T-helper 22 cell (primary cell): Measurements from ENCODE around the gene MYO5B.

Experiments used
- DNase-seq: peaks from one replicate; pipeline ENCODE4 v3.0.0-alpha.2; 2020; ENCODE audit warnings: low read depth

The MYO5B gene

DNA sequence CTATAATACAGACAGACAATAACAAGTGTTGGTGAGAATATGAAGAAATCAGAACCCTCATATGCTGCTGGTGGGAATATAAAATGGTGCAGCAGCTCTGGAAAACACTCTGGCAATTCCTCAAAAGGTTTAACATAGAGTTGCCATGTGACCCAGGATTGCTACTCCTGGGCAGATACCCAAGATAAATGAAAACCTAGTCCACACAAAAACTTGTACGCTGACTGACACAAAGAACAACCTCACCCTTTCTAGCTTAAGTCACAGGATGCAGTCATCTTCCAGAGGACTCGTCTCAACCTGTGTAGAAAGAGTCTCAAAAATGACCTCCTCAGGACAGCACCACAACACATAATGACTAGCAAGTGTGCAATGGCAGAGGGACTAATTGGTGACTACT lies 310.0 kb downstream of the MYO5B start:
- no peak for DNase-seq

DNA sequence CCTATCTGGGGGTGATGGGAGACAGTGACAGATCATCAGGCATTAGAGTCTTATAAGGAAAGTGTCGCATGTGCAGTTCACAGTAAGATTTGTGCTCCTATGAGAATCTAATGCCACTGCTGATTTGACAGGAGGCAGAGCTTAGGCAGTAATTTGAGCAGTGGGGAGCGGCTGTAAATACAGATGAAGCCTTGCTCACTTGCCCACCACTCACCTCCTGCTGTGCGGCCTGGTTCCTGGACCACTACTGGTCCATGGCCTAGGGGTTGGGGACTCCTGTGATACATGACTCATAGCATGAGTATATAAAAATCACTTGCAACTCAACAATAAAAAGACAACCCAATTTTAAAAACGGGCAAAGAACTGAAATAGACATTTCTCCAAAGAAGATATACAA lies 310.5 kb downstream of the MYO5B start:
- no peak for DNase-seq

DNA sequence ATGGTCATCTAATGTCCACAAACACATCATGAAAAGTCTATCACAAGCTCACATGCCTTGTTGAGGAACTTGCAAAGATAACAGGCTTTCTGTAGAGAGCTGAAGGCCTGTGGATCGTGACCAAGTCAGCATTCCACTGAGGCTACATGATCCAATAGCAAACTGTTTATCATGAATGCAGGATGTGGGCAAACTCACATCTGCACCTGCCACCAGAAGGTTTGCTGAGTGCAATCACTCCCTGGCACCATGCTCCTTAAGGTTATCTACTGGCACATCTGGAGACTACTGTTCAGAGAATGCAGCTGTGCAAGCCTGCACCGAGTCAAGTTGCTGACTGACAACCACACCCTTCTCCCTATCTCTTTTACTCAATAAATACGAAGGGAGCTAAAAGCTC lies 314.3 kb downstream of the MYO5B start:
- DNase-seq: no peak

DNA sequence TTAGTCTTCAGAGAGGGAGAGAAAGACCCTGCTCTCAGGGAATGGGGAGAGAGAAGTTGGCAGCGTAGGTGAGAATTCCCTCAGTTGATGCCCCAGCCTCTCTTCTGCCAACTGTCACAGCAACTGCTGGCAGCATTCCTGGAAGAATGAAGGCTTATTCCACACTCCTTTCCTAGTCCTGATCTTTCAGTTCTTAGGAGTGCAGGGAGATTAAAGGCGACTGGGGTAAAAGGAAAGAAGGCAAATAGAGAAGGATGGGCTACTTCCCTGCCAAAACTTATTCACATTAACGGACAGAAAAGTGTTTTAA lies 315.7 kb downstream of the MYO5B start:
- DNase-seq: no peak

DNA sequence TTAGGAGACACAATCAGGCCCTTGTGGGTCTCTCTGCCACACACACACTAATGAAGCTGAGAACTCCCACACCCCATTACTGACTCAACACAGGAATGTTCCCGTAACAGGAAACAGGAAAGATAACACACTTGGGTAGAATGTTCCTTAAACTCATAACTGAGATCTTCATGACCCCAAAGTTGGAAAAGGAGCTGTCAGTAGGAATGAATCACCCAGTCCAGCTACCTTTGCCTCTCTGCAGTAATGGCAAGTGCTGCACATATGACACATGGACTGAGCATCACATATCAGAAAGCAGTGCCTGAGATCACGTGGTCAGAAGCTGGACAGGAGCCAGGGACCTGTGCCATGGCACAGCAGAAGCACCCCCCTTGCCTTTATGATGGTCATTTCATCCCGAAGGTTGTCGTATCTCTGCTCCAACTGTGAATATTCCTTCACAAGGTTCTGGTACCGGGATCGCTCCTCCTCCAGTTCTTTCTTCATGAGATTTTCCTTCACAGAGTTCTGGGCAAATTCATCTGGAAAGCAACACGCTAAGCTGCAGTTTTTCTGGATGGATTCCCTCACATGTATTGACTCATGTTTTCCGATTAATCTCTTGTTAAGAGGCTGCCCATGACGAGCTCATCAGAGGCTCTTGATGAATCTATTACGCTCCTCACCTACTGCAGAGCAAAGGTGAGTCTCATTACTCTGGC lies 316.2 kb downstream of the MYO5B start:
- no peak for DNase-seq

DNA sequence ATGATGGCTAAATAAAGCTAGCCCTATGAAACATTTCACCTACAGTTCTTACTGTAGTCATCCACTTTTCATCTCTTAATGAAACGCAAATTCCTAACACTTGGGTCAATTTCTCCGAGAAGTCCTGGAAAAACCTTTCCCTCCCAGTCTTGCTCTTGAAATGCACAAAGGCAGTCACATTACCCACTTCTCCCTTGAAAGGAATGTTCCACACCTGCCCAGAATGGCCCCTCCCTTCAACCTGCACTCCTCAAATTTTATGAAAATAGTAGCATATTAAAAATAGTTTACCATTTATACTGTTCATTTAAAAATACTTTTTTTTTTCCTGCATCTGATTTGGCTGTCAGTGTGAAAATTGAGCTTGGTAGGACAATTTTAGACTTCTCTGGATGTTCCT lies 316.9 kb downstream of the MYO5B start:
- no peak for DNase-seq

DNA sequence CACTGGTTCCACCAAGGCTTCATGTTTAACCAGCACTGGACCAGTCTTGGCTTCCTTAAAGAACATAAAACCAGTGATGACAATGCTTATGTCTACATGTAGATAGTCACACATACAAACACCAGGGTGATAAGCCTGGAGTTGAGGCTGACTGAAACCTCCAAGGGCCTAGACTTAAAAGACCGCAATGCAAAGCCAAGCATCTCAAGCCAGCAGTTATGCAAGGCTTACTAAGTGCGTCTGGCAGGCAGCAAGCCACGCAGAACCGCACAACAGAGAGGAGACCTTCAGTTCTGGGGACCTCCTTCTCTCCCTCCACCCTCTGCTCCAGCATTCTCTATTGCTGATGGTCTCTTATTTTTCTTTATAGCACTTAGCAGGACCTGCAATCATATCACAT lies 318.4 kb downstream of the MYO5B start:
- DNase-seq: no peak

DNA sequence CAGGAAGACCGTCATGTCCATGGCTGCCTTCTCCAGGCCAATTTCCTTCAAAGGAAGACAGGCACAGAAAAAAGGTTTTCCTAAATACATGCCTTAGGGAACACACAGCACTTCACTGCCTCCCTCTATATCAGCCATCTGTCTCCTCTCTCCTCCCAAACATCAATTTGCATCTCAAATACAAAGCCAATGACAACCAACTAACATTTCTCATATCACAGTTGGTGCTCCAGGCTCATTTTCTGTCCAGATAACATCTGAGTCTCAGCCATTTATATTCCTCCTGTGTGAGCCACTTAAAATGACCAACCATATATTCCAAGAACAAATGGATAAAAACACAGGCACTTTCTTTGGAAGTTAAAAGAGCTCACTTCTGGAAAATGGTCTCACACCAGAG lies 319.2 kb downstream of the MYO5B start:
- DNase-seq: no peak

DNA sequence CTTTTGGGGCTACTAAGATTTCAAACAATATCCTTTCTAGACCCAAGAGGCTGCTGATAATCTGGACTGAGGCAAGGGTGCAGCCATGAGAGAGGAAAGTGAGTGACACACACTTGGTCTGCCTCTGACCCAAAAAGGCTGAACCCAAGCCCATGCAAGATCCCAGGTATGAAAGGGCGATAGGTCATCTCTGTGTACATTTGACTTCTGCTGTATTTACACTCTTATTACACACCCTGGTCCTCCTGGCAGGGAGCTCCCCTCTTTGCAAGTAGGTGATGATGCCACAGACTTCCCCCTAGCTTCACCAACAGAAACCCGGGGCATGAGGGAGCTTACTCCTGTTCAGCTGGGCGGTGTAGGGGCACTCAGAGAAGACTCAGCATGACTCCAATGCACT lies 319.8 kb downstream of the MYO5B start:
- no peak for DNase-seq

DNA sequence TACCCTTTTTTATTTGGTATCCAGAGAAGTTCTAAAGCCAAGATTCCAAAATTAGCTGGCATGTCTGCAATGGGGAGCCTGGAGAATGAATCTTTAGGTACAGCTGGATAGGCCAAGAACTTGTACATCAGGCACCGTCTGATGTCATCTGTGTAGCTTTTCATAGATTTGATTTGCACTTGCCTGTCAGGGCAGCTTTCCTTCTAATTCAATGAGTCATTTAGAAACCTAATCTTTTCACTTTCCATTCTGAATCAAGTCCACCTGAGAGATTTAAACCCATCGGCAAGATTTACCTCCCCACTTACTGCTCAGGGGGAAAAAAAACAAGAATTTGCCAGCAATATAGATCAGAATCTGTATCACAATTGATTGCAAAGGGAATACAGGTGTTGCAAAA lies 320.7 kb downstream of the MYO5B start:
- no peak for DNase-seq

DNA sequence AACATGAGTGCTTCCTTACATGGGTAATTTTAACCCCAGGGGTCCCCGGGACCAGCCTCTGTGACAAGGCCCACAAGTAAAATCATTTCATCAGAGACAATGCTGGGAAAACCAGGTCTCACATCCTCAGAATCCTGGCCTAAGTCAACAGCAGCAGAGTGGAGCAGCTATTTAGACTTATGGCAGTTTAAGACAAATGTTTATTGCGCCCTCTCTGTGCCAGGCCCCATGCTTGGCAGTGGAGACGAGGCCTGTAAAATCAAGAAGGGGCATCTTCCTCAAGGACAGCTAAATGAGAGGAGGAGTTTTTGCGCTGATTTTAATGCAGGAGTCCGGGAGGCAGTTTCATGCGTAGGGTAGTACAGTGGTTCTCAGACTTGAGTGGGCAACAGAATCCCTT lies 325.6 kb downstream of the MYO5B start:
- DNase-seq: no peak

DNA sequence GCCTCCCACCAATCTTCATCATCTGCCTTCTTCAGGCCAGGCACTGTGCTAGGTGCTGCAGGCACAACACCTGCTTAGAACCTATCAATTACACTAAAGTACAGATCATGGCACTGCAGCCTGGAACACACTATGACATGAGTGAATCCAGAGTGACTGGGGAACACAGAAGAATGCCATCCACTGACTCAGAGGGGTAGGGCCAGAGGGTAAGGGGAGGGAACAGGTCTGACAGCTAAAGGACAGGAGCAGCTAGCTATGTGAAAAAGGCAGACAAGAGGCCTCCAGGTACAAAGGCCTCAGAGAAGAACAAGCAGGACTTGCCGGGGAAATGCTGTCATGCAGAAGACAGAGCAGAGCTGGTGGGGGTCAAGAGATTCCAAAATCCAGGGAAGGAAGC lies 328.3 kb downstream of the MYO5B start:
- no peak for DNase-seq

DNA sequence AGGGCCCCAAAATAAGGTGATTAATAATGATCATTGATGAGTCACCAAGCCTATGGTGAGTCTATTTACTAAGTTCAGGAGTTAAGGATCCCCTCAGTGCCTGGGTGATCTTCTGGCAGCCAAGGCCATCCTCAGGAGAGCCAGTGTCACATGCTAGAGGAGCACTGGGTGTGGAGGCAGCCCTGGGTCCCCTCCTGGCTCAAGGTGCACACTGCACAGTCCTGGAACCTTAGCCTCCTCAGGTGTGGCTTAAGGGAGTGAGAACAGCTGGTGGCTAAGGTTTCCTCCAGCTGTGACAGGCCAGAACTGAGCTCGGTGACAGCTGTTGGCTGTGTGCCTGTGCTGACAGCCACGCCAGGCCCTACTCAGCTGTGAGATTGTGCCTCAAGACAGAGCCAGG lies 329.5 kb downstream of the MYO5B start:
- no peak for DNase-seq

DNA sequence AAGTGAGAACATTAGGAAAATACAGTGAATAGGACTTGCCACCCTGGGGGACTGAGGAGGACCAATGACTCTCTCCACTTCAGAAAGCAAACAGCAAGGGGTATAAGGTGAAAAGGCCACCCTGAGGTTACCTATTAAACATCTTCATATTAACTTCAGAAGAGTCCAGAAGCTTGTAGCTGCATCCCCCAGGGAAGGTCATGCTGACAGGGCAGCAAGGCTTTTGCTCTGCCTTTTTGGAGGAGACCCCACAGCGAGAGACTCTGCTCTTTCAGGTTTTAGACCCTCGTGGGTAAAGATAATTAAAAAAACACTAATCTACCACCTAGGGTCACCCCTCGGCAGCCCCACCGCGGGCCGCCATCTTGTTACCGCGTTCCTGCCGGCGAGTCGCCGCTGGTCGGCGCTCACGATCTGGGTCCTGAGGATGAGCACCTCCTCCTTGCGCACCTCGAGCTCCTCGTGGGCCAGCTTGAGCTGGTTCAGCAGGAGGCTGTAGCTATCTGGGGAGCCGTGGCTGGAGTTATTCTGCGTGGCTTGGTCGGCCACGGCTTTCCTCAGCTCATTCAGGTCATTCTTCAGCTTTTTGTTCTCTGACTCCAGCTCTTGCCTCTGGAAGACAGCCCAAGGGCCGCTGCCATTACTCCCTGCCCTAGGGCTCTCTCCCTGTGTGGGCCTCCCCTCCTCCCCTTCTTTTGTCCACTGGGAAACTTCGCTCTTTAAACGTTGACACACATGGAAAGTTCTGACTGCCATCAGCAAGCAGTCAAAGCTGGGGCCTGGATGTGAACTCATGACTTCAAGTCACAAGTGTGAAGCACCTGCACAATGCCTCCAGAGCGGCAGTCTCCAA lies 331.0 kb downstream of the MYO5B start:
- no peak for DNase-seq

DNA sequence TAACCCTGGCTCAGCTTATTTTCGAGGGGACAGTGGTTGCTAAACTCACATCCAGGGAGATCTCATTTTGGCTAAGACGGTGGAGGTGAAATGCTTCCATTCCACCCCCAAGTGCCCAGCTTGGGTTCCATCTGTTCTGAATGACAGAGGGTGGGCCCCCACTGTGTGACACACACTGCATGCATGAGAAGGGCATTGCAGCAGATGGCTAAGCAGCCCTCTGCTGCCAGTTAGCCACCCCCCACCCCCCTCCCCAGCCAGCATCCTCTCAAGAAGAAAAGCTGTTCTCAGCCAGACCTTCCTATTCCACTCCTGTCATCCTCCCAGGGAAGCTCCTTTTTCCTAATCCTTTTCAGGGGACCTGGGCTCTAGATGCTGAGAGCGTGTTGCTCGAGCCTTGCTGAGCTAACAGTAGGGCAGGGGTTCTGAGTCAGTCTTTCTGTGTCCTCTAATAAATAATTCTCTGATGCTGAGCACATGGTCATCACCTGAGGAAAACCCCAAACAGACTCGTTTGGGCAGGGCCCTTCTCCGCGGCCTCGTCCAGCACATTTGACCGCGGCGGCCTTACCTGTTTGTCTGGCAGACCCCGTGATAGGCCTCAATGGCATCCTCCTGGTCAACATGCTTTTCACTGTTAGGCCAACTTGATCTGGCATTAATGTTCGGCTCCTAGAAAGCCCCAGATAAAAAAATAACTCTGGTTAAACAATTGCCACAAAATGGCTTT lies 332.1 kb downstream of the MYO5B start:
- no peak for DNase-seq

DNA sequence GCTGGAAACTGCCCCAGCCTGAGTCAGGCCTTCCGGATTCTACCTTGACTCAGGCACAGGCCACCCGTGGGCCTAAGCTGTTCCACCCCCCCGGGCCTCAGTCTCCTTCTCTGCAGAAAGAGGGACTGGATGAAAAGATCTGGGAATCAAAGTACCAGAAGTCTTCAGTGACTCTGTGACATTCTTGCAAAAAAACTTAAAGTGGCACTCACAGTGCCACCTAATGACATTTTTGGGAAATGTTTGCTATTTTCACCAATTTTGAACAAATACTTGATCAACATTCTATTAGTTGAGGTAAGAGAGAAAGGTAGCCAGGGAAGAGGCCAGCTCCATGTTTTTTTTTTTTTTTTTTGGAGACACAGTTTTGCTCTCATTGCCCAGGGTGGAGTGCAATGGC lies 333.3 kb downstream of the MYO5B start:
- DNase-seq: no peak

DNA sequence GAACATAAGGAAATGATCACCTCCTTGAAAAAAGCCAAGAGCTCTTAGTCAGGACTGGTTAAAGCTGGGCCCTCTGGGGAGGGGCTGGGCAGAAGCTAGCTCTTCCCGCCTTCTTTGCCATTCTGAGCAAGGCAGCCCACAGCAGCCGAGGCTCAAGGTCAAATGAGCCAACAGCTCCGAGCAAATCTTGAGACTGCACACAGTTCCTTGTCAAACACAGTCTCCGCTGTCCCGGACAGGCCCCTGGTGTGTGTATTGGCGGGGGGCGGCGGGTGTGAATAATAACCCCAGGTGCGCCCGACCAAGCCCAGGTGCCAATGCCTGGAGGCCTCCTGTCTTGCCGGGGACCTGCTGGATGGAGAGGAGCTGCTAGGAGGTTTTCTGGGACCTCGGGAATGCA lies 335.2 kb downstream of the MYO5B start:
- no peak for DNase-seq

DNA sequence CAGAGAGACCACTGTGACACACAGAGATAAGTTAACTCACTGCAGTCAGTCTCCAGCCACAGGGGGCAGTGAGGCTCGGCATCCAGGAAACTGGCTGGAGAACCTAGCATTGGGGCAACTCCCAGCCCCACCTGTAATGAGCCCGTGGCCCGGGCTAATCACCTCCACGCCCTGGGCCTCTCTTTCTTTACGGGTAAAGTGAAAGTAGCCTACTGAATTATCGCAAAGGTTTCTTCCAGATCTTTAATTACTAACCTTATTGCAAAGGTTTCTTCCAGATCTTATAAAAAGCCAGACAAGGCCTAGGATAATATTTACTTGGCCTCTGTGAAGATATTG lies 336.0 kb downstream of the MYO5B start:
- no peak for DNase-seq

DNA sequence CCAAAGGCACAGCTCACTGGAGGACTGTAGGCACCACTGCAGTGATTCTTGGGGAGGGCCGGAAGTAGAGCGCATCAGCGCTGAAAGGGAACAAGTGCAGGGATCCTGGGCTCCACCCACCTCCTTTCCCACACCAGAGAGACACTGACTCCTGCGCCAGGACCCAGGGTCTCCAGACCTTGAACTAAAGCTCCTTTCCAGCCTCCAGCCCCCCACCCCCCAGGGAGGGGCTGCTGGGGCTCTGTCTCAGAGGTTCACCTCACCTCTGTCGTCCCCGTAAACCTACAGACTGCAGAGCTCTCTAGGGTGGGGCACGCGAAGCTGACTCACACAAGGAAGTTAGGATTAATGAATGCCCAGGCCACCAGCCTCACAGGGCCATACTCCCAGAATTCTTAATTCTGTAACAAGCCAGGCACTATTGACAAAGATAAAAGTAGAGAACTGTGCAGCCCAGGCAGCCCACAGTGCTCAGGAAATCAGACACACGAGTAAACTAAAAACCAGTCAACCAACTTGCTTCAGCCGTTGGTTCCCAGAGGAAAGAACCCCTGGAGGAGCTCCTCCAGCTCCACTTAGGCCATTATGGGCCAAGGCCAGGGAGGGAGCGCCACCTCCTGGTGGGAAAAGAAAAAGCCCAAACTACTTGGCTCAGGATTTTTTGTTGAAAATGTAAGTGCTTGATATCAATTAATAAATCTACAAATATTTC lies 336.5 kb downstream of the MYO5B start:
- peak; percentile 12 for DNase-seq

DNA sequence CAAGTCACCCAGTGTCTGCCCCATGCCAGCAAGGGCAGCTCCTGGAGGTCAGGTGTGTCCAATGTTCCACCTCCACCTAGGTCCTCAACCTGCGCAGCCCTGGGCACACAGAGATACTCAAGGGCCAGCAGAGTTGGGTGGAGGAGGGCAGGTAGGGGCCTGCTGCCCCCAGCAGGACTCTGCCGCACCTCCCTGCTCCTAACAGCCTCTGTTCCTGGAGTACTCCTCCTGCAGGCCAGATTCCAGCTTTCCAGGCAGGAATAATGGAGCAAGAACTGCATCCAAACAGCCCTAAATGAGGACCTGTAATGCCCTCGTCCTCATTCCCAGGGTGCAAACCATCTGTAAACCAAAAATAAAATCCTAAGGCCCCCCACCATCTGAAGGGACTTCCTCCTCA lies 337.2 kb downstream of the MYO5B start:
- DNase-seq: no peak

DNA sequence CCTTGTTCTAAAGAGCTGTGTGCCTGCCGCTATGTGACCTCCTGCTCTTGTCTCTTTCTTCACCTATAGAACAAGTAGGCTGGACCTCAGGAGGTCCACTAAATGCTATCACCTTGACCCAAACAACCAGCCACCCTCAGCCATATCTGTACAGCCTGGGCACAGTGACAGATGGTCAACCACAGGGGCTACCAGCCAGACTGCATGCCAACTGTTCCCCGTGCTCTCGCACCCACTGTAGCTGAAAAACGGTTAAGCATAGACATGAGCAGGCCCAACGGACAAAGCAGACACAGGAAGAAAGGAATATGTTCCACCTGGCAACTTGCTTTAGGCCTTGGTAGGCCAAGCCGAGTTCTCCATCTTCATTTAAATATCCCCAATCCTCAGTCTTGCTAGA lies 338.5 kb downstream of the MYO5B start:
- DNase-seq: no peak

DNA sequence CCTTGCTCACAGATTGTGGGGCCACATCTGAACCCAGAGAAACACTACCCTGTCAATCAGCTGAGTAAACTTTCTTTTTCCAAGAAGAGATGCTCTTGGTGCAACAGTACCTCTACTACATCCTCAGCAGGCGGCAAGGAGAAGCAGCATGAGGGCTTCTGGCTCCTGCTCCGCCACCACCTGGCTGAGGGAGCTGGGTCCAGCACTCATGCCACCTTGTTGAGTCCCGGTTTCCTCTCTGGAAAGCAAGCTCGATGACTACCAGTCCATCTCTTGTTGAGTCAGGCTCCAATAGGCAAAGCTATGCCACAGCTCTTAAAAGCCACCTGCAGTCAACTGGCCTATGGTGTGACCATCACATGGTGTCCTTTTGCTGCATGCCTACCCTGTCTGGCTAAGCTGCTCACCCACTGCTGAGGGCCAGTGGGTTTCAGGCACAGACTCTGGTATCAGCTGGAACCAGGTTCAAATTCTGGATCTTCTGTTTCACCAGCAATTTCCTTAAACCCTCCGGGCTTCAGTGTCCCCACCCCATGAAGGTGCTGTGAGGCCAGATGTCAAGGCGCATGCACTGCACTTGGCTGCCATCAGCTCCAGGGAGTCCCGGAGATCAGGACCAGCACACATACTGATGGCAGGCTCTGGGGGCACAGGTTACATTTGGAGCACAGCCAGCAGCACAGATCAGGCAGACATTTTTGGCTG lies 339.1 kb downstream of the MYO5B start:
- no peak for DNase-seq
